ENCODE data around the gene PSMB7.

PSMB7 gene

DNA sequence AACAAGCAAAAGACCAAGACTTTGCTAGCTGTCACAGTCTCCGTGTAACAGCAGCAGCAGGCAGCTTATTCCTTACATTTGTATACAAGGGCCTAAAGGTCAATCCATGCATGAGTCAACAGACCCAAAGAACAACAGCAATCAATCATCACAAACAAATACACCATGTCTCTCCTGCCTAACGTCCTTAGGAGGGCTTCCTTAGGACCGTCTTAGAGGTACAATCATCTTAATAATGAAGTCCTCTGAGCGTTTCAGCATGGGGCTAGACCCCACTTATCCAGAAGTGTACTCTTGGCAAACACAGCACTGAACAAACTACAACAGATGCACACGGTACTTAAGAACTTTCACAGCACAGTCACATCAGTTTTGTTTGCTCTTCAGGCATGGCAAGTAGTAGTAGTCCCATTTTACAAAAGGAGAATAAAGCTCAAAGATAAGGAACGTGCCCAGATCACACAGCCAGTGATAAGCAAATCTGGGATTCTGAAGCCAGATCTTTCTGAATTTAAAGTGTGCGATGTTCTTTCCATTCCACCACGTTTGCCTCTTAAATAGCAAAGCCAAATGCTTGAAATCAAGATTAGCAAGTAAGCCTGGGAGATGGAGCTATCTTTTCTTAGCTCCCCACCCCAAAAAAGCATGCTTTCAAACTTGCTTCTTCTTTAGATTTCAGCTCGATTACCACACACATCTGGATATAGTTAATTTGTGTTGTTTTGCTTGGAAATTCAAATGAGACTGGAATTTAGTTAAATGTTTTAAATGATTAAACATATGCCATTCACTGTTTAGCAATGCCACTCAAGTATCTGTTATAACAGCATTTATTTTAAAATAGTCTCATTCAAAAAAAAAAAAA lies 24.2 kb downstream of the PSMB7 start:
- Histone ChIP-seq H3K27ac (ENCODE audit: extremely low read depth, low read depth, low read length) (no peak overlapping the region), H3K4me3 (ENCODE audit: low read depth, low read length) (no peak overlapping the region), H3K9me3 (ENCODE audit: control insufficient read depth, insufficient read depth, low read depth, low read length) (no peaks in the 10 kb centered on the region), H3K4me1 (ENCODE audit: control insufficient read depth, insufficient read depth, low read length) (peaks cover 19% of the 10 kb centered on the region), H3K36me3 (ENCODE audit: control insufficient read depth in 2 of 2, insufficient read depth in 1 of 2, low read length in 2 of 2) (peaks cover 0 to 12% of the 10 kb centered on the region in 2 experiments; a peak in 1 of 3 replicates)
- CTCF ChIA-PET = interaction anchor here (0.6 to 5.2 kb wide), 12 partner anchors 9 to 846 kb away, joined by 3 to 26 read pairs (median 4); no protein-coding TSS in a partner anchor
- peak; percentile 57; the same call in 1 of the 2 replicates for TF ChIP-seq SP7 (tag by site-specific recombination; IDR thresholded peaks at IDR 0.05)
- peak; percentile 71 for TF ChIP-seq IKZF3 (tag by site-specific recombination; IDR thresholded peaks at IDR 0.05)
- TF ChIP-seq, protein P1, sequence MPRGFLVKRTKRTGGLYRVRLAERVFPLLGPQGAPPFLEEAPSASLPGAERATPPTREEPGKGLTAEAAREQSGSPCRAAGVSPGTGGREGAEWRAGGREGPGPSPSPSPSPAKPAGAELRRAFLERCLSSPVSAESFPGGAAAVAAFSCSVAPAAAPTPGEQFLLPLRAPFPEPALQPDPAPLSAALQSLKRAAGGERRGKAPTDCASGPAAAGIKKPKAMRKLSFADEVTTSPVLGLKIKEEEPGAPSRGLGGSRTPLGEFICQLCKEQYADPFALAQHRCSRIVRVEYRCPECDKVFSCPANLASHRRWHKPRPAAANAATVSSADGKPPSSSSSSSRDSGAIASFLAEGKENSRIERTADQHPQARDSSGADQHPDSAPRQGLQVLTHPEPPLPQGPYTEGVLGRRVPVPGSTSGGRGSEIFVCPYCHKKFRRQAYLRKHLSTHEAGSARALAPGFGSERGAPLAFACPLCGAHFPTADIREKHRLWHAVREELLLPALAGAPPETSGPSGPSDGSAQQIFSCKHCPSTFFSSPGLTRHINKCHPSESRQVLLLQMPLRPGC (tag by site-specific recombination; IDR thresholded peaks at IDR 0.05) = peak; percentile 39; the same call in 1 of the 2 replicates
- 0 out of 2 replicates have a peak, but pooled peaks have one; percentile 13 for TF ChIP-seq TRIM28 (IDR thresholded peaks at IDR 0.05; ENCODE audit: borderline replicate concordance, low read length)
- no peak for TF ChIP-seq WT1 (tag by site-specific recombination; IDR thresholded peaks at IDR 0.05)
- 0 out of 2 replicates have a peak, but pooled peaks have one; percentile 36 for TF ChIP-seq ZNF629 (tag by site-specific recombination; IDR thresholded peaks at IDR 0.05)
- no peak for TF ChIP-seq GLIS2 (tag by site-specific recombination; IDR thresholded peaks at IDR 0.05)
- no peak for TF ChIP-seq SP2 (tag by site-specific recombination; IDR thresholded peaks at IDR 0.05)
- TF ChIP-seq ZNF184 (tag by site-specific recombination; IDR thresholded peaks at IDR 0.05) = no peak
- TF ChIP-seq OSR2 (tag by site-specific recombination; IDR thresholded peaks at IDR 0.05) = peak; percentile 42; the same call in 1 of the 2 replicates
- TF ChIP-seq, protein P2, sequence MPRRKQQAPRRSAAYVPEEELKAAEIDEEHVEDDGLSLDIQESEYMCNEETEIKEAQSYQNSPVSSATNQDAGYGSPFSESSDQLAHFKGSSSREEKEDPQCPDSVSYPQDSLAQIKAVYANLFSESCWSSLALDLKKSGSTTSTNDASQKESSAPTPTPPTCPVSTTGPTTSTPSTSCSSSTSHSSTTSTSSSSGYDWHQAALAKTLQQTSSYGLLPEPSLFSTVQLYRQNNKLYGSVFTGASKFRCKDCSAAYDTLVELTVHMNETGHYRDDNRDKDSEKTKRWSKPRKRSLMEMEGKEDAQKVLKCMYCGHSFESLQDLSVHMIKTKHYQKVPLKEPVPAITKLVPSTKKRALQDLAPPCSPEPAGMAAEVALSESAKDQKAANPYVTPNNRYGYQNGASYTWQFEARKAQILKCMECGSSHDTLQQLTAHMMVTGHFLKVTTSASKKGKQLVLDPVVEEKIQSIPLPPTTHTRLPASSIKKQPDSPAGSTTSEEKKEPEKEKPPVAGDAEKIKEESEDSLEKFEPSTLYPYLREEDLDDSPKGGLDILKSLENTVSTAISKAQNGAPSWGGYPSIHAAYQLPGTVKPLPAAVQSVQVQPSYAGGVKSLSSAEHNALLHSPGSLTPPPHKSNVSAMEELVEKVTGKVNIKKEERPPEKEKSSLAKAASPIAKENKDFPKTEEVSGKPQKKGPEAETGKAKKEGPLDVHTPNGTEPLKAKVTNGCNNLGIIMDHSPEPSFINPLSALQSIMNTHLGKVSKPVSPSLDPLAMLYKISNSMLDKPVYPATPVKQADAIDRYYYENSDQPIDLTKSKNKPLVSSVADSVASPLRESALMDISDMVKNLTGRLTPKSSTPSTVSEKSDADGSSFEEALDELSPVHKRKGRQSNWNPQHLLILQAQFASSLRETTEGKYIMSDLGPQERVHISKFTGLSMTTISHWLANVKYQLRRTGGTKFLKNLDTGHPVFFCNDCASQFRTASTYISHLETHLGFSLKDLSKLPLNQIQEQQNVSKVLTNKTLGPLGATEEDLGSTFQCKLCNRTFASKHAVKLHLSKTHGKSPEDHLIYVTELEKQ (tag by site-specific recombination; IDR thresholded peaks at IDR 0.05; ENCODE audit: borderline replicate concordance) = peak; percentile 72; the same call in 1 of the 2 replicates
- no peak for TF ChIP-seq MYNN (tag by site-specific recombination; IDR thresholded peaks at IDR 0.05; ENCODE audit: borderline replicate concordance)
- TF ChIP-seq FEZF1 (tag by site-specific recombination; IDR thresholded peaks at IDR 0.05) = 0 out of 2 replicates have a peak, but pooled peaks have one; percentile 9
- TF ChIP-seq, protein P3, sequence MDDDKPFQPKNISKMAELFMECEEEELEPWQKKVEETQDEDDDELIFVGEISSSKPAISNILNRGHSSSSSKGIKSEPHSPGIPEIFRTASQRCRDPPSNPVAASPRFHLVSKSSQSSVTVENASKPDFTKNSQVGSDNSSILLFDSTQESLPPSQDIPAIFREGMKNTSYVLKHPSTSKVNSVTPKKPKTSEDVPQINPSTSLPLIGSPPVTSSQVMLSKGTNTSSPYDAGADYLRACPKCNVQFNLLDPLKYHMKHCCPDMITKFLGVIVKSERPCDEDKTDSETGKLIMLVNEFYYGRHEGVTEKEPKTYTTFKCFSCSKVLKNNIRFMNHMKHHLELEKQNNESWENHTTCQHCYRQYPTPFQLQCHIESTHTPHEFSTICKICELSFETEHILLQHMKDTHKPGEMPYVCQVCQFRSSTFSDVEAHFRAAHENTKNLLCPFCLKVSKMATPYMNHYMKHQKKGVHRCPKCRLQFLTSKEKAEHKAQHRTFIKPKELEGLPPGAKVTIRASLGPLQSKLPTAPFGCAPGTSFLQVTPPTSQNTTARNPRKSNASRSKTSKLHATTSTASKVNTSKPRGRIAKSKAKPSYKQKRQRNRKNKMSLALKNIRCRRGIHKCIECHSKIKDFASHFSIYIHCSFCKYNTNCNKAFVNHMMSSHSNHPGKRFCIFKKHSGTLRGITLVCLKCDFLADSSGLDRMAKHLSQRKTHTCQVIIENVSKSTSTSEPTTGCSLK (tag by site-specific recombination; IDR thresholded peaks at IDR 0.05) = no peak
- POLR2A ChIA-PET = interaction anchor here (1.1 kb wide), 1 partner anchor 9 kb away, joined by 3 read pairs; no protein-coding TSS in a partner anchor

All from HEK293 (cell line).